HG02623 (cell line): Measurements from ENCODE around the gene ADAMTS5.

ENCODE experiments used
- ATAC-seq: cut with Tn5 transposase; IDR thresholded peaks from one replicate; pipeline ENCODE4 v1.9.1; 2021; ENCODE audit warnings: moderate library complexity; ENCODE audit not compliant: unreplicated experiment

The ADAMTS5 gene

DNA sequence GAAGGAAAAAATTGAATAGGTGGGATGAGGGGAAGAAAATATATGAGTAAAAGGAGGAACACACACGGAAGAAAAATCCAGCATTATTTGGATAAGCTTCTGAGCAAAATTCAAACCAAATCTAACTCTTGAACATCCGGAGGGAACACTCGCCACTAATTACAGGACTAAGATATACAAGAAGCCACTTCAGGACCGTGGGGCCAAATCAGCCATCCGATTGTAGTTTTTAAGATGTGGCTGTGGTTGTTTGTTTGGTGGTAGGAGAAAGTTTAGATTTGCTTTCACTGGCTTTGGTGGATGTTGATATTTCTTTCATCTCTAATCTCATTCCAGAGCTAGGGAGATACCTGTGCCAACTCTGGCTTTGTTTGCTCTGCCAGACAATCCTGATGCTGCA lies 78.0 kb downstream of the ADAMTS5 start:
- ATAC-seq: no peak

DNA sequence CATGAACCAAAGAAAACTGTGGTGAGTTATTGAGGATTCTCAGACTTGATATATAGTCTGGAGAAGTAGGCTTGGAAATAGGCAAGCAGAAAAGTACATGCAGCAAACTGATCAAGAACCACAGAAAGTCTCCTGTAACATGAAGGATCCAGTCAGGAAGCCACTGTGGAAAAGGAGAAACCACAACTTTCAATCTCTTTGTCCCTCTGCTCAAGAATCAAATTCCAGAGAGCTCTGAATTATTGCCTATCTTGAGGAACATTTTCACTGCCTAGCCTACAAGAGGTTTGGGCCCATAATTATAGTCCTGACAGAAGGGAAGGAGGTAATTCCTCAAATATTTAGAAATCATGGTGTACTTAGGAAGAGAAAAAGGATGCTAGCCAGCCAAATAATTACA lies 78.6 kb downstream of the ADAMTS5 start:
- no peak for ATAC-seq

DNA sequence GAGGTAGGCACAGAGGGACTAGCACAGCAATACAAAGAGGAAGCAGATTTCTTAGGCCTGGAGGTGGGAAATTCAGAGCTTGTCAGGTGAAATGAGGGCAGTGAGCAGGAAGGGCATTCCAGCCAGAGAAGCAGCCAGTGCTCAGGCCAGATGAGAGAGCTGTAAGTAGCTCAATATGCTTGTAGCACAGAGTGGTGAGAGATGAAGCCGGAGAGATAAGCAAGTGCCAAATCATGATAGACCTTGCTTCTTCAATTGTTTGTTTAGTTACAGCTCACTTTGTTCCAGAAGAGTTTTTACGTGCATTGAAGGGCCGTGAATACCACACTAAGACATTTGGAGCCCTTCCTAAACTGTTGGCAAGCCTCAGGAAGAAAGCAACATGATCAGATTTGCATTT lies 79.6 kb downstream of the ADAMTS5 start:
- no peak for ATAC-seq

DNA sequence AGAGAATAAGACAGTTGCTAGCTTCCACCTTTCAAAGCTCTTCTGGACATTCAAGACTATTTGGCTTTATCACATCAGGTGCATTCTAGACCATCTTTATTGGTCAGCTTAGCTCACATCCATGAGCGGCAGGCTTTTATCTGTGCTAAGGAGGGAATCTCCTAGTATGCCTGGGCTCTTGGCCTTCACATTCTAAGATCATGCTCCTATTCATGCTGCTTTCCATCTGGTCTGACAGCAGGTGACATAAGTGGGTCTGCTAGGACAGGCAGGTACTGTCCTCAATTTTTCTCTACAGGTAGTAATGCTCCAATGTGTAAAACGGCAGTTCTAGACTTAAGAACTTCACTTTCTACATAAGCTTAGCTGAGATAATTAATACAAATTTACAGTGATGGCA lies 82.5 kb downstream of the ADAMTS5 start:
- ATAC-seq: no peak

DNA sequence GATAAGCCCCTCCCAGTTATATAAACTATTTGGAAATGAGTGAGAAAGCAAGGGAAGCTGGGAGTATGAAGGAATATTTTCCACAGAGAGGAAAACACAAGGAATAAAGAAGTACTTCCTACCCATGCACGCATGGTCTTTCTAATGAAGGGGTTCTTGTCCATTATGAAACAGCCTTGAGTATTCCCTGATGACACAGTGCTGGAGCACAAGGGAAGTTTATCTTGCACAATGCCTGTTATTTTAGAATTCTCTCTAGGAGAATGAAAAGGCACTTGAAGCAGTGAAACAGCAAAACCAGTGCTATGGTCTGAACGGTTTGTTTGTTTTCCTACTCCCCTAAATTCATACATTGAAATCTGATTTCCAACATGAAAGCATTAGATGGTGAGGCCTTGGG lies 83.1 kb downstream of the ADAMTS5 start:
- no peak for ATAC-seq

DNA sequence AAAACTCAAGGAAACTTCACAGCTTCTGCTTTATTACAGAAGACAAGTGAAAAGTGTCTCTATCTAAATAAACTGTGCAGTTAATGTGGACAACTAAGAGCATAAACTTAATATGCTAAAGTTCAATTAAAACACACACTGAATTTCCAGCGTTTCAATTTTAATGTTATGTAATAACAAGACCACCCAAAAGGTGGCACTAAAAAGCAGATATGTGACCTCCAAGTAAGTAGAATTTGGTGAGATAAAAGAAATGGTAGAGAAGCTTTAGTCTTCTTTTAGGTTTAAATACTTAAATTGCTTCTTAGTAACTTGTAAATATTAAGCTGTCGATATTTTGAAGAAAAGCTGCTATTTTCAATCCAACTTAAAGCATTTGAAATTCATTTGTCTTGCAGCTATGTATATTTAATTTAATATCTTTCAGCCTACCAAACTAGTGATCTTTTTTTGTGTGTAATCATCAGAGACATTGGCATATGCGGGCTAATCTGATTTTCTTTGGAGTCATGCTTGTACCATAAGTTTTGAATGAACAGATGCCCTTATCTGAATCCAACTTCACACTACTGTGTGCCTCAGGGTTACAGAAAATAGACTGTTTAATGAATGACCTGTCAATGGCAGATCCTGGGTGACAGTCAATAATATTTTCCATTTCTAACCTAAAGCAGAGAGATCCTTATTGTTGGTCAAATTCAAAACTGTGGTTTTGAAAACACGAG lies 85.2 kb downstream of the ADAMTS5 start:
- ATAC-seq: no peak

DNA sequence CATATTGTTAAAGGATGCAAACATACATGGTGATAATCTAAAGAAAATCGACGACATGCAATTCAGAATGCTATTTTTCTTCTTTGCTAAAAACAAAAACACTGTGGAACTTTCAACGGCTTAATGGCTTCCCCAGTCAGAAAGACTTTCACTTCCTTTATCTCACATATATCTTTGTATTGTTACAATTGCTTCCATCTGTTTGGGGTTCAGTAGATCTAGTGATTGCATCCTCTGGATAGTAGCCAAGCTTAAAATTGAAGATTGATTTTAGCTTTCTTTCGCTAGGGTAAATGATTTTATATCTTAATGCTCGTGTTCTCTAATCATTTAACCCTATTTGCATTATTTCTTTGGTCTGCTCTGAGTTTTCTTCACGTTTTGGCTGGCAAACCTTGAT lies 89.9 kb downstream of the ADAMTS5 start:
- ATAC-seq: no peak

DNA sequence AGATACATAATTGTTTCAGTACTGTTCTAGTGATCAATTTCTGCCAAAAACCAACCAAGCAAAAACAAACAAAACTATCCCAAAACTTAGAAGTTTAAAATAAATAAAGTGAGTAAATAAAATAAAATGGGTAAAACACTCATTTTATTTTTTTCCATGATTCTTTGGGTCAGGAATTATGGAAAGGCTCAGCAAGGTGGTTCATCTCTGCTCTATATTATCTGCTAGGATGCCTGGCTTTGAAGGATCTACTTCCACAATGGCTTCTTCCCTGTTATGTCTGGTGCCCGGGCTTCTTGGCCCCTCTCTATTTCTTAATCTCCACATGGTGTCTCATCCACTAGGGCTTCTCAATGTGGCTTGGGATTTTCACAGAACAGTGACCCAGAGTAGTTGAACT lies 92.5 kb downstream of the ADAMTS5 start:
- ATAC-seq: no peak
